Forelimb muscle (tissue), 1 donor: Measurements from ENCODE around the gene TOMM40. TPM values are rescaled to one million over a fixed set of nuclear protein-coding genes. Genes with fewer than 3 reads are reported as not detected.

ENCODE experiments used
- DNase-seq: peaks from one replicate; pipeline ENCODE4 v3.0.0-alpha.2; 2013; ENCODE audit warnings: low read depth
- polyA plus RNA-seq: library from polyadenylated mRNA; unstranded; fragments of 120-200 nt; gene quantifications from one replicate; pipeline ENCODE4 v1.2.1, GENCODE V29; 2013; ENCODE audit not compliant: insufficient read length

The TOMM40 gene
- polyA plus RNA-seq, 1 donor, result 35.1 TPM

DNA sequence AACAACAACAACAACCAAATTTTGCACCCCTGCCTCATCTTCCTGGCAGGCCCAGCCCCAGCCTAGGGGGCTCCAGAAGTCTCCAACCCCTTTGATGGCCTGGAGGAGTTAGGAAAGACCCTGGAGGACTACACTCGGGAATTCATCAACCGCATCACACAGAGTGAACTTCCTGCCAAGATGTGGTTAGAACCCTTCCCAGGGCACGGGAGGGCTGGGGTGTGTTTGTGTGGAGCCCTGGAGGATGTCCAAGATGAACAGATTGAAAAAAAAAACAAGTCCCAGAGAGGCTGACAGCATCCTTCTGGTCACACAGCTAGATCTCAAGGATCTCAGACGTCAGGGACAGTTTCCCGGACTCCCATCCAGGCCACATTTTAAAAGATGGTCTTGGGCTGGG, 36.7 kb downstream of the TOMM40 start:
- DNase-seq, result no peak

DNA sequence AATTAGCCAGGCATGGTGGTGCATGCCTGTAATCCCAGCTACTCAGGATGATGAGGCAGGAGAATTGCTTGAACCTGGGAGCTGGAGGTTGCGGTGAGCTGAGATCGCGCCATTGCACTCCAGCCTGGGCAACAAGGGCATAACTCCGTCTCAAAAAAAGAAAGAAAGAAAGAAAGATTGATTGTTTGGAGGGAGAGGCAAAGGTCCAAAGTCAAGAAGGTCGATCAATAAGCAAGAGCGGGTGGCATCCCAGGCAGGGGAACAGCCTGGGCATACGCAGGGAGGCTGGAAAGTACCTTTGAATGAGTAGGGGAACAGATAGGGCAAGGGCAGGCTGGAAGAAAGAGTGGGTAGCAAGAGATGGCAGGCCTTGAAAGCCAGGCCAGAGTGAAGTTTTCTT, 39.0 kb downstream of the TOMM40 start:
- no peak for DNase-seq

DNA sequence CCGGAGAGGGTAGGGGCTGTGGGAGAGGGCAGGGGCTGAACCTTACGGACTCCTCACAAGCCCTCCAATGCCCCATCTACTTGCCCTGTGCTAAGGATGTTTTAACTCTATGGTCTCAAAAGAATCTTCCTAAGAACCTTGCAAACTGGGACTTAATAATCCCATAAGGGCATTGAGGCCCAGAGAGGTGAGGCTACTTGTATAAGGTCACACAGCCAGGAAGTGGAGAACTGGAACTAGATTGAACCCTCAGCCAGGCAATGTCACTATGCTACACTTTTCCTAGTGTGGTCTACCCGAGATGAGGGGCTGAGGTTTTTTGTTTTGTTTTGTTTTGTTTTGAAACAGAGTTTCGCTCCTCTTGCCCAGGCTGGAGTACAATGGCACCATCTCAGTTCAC, 40.5 kb downstream of the TOMM40 start:
- no peak for DNase-seq

DNA sequence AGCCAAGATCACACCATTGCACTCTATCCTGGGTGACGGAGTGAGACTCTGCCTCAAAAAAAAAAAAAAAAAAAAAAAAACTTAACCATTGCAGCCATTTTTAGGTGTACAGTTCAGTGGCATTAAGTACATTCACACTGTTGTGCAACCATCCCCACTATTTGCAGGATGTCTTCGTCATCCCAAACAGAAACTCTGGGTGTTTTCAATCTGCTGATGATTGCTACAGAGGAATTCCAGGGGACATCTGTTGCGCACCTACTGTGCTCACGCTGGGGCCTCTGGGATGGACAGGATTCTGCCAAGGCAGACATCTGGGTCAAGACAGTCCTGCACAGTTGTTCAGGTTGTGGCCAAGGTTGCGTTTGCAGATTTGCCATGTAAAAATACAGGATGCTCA, 48.6 kb downstream of the TOMM40 start:
- no peak for DNase-seq

DNA sequence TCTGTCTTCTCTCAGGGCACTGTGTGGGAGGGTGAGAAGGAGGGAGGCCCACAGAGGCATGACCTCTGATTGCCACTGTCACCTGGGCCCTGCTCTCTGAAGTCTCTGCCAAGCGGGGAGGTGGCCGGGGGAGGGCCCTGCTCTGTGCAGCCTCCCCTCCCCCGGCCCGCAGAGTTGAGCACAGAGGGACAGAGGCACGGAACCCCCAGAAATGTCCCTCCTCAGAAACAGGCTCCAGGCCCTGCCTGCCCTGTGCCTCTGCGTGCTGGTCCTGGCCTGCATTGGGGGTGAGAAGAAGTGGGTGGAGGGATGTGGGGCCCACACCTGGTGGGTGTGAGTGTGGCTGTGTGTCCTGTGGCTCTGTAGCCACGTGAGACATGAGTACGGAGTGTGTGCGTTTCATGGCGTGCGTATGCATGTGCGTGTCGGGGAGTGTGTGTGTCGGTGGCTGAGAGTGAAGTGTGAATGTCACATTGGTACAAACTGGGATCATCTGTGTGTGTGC, 51.1 kb downstream of the TOMM40 start, which contains the start of gene APOC4:
APOC4 (plus strand) TSS at position 171 of the 505 bp plus-strand sequence; CDS start at position 212, 41 bp downstream.
- no peak for DNase-seq

DNA sequence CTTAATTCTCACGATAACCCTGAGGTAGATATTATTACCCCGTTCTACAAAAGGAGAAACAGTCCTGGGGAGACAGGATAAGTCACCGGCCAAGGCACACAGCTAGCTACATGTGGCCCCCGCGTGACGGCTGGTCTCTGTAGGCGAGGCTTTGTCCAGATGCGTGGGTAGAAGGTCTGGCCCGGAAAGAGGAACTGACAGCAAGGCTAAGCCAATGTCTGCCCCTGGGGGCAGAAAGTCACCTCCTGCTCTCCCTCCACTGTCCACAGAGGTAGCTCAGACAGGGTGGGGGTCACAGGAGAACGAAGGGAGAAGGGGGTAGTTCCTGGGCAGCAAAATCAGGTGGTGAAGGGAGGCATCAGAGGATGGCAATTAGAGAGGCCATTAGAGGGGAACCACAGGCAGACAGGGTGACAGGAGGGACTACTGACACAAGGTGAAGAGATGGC, 52.8 kb downstream of the TOMM40 start:
- no peak for DNase-seq

DNA sequence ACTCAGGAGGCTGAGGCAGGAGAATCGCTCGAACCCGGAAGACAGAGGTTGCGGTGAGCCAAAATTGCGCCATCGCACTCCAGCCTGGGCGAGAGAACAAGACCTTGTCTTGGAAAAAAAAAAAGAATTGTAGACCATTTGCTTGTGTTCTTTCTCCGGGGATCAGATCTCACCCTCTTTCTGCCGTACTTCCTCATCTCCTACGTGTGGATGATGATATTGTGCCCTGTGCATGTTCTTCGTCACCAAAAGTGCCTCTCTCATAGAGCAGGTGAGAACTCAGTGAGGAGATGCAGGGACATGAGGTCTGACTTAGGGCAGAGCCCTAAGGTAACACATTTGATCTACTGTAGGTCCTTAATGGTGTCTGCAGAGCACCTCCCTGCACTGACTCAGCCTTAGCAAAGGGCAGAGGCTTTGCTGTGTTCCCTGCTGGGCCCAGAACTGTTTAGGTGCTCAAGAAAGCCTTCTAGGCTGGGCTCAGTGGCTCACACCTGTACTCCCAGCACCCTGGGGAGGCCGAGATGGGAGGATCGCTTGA, 56.1 kb downstream of the TOMM40 start:
- no peak for DNase-seq

DNA sequence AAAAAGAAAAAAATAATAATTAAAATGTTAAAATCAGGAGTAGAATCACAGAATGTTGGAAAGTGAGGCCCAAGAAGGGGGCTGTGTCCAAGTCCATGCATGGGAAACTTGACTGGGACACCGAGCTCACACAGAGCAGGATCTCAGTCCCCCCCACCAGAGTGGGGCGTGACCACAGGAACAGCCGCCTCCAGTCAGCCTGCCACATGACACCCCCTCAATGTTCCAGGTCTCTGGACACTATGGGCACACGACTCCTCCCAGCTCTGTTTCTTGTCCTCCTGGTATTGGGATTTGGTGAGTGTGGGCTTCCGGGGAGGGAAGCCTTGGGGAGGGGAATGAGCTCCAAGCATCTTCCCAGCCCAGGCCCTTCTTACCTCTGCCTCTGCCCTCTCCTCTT, 57.2 kb downstream of the TOMM40 start:
- DNase-seq, result no peak

DNA sequence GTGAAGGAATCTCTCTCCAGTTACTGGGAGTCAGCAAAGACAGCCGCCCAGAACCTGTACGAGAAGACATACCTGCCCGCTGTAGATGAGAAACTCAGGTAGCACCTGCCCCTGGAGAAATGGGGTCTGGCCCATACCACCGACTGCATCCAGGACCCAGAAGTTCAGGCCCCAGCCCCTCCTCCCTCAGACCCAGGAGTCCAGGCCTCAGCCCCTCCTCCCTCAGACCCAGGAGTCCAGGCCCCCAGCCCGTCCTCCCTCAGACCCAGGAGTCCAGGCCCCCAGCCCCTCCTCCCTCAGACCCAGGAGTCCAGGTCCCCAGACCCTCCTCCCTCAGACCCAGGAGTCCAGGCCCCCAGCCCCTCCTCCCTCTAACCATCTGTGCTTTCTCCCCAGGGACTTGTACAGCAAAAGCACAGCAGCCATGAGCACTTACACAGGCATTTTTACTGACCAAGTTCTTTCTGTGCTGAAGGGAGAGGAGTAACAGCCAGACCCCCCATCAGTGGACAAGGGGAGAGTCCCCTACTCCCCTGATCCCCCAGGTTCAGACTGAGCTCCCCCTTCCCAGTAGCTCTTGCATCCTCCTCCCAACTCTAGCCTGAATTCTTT, 57.8 kb downstream of the TOMM40 start:
- no peak for DNase-seq

DNA sequence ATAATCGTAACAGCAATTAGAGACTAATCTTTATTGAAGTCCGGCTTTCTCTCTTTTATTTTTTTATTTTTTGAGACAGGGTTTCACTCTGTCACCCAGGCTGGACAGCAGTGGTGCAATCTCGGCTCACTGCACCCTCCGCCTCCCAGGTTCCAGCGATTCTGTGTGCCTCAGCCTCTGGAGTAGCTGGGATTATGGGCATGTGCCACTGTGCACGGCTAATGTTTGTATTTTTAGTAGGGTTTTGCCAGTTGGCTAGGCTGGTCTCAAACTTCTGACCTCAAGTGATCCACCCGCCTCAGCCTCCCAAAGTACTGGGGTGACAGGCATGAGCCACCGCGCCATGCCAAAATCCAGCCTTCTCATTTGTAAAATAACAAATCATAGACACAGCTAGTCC, 58.5 kb downstream of the TOMM40 start:
- DNase-seq, result no peak

DNA sequence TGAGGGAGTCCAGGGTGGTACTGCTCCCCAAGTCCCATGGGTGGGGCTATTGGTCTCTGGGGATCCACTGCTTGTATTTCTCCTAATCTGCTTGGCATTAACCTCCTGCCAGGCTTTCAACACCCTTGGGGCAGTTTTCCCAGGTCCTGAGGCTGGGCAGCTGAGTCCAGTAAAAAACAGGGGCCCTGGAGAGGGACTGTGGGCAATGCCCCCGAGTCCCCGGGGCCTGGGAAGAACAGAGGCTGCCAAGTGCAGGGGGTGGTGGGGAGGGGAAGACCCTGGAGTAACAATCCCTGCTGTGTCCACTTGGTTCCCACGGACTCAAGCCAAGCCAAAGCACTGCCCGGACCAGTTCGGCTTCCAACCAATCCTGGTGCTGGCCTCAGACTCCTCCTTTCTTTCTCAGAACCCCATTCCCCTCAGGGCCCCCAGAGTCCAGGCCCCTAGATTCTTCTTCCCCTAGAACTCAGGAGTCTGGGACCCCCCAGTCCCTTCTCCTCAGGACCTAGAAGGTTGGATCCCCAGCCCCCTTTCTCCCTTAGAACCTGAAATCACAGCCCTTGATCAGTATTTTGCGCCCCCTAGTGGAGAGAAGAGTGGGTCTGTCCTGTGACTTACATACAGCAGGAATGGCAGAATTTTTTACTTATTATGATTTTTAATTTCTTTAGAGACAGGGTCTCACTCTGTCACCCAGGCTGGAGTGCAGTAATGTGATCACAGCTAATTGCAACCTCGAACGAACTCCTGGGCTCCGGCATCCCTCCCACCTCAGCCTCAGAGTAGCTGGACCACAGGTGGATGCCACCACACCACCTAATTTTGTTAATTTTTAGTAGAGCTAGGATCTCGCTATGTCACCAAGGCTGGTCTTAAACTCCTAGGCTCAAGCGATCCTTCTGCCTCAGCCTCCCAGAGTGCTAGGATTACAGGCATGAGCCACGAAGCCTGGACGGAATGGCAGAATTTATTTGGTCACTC, 60.4 kb downstream of the TOMM40 start:
- DNase-seq, result peak; percentile 51

Other genes with a start within 250 kb of the TOMM40 start
- gene PVR, start 247.3 kb upstream of the TOMM40 start, polyA plus RNA-seq, result 19.6 TPM
- gene CEACAM19, start 219.8 kb upstream of the TOMM40 start, polyA plus RNA-seq, result 8.0 TPM
- gene CEACAM16, start 192.1 kb upstream of the TOMM40 start, polyA plus RNA-seq, result 0.37 TPM
- 11.6 TPM for gene BCL3, start 142.5 kb upstream of the TOMM40 start, polyA plus RNA-seq
- not detected for gene CBLC, start 113.4 kb upstream of the TOMM40 start, polyA plus RNA-seq
- gene BCAM, start 82.2 kb upstream of the TOMM40 start, polyA plus RNA-seq, result 201 TPM
- gene NECTIN2, start 45.0 kb upstream of the TOMM40 start, polyA plus RNA-seq, result 44.1 TPM
- gene APOE, start 14.5 kb downstream of the TOMM40 start, polyA plus RNA-seq, result 41.6 TPM
- 19.6 TPM for gene APOC1, start 23.4 kb downstream of the TOMM40 start, polyA plus RNA-seq
- not detected for gene APOC4, start 51.0 kb downstream of the TOMM40 start, polyA plus RNA-seq
- not detected for gene APOC2, start 54.8 kb downstream of the TOMM40 start, polyA plus RNA-seq
- gene CLPTM1, start 64.1 kb downstream of the TOMM40 start, polyA plus RNA-seq, result 52.5 TPM
- 4.8 TPM for gene RELB, start 110.2 kb downstream of the TOMM40 start, polyA plus RNA-seq
- 48.8 TPM for gene CLASRP, start 147.8 kb downstream of the TOMM40 start, polyA plus RNA-seq
- gene ZNF296, start 185.2 kb downstream of the TOMM40 start, polyA plus RNA-seq, result 0.91 TPM
- 22.7 TPM for gene GEMIN7, start 188.0 kb downstream of the TOMM40 start, polyA plus RNA-seq
- gene PPP1R37, start 201.9 kb downstream of the TOMM40 start, polyA plus RNA-seq, result 22.1 TPM